ENCODE data around the gene KRTAP19-7. TPM values are rescaled to one million over a fixed set of nuclear protein-coding genes. Genes with fewer than 3 reads are reported as not detected.

KRTAP19-7 gene
- total RNA-seq, 2 experiments from 2014 or later = not detected

GRCh38 chr21:30598802-30599201, 37.7 kb upstream of the KRTAP19-7 start, which contains the start of gene KRTAP6-2:
TSS of gene KRTAP6-2 (minus strand) at chr21:30598902. CDS start at chr21:30598874, 28 bp downstream.
- POLR2A ChIA-PET = no interaction called here
- no TSS peak for BruUV-seq (replicated peaks)
- intact Hi-C loops (cut with micrococcal nuclease; ENCODE audit: unreplicated experiment) = no loop called here
- Histone ChIP-seq H3K4me1 (ENCODE audit: insufficient read depth, low read length, poor library complexity, severe bottlenecking) (no peaks in the 10 kb centered on the region), H3K4me2 (ENCODE audit: low read length) (no peak within 1 kb of the TSS), H3K79me2 (ENCODE audit: insufficient read depth, low read depth, low read length) (no peaks in the 10 kb centered on the region), H3K9me2 (ENCODE audit: insufficient read depth, low read length) (no peaks in the 10 kb centered on the region), H2AFZ (ENCODE audit: low read length) (no peak within 1 kb of the TSS), H3K4me3 (ENCODE audit: low read depth, low read length, poor library complexity, severe bottlenecking) (no peak within 1 kb of the TSS), H4K20me1 (ENCODE audit: insufficient read depth, low read length) (no peaks in the 10 kb centered on the region), H3K9me3 (ENCODE audit: low read length) (peaks cover 18% of the 10 kb centered on the region; the same call in 1 of the 2 replicates), H3K27ac (ENCODE audit: low read depth, low read length, poor library complexity, severe bottlenecking) (no peak within 1 kb of the TSS), H3K36me3 (ENCODE audit: insufficient read depth, low read length) (no peaks in the 10 kb centered on the region)
- CTCF ChIA-PET (ENCODE audit: unreplicated experiment) = no interaction called here
- DNase-seq (ENCODE audit: low spot score) = no peak
- no peak for TF ChIP-seq EZH2phosphoT487 (IDR thresholded peaks at IDR 0.05; ENCODE audit: borderline replicate concordance, low read depth, low read length)
- TF ChIP-seq CTCF (conservative IDR thresholded peaks at IDR 0.05; ENCODE audit: low read length) = no peak

GRCh38 chr21:30592140-30592539, 31.0 kb upstream of the KRTAP19-7 start, which contains the start of gene KRTAP6-3:
TSS of gene KRTAP6-3 (plus strand) at chr21:30592440. CDS start at chr21:30592446, 6 bp downstream.
- intact Hi-C loops (cut with micrococcal nuclease; ENCODE audit: unreplicated experiment) = no loop called here
- BruUV-seq (replicated peaks) = no TSS peak
- H3K4me2 ChIP-seq (ENCODE audit: low read length) = no peak within 1 kb of the TSS
- H4K20me1 ChIP-seq (ENCODE audit: insufficient read depth, low read length) = no peaks in the 10 kb centered on the region
- no peaks in the 10 kb centered on the region for H3K4me1 ChIP-seq (ENCODE audit: insufficient read depth, low read length, poor library complexity, severe bottlenecking)
- H3K79me2 ChIP-seq (ENCODE audit: insufficient read depth, low read depth, low read length) = no peaks in the 10 kb centered on the region
- H3K4me3 ChIP-seq (ENCODE audit: low read depth, low read length, poor library complexity, severe bottlenecking) = no peak within 1 kb of the TSS
- TF ChIP-seq EZH2phosphoT487 (IDR thresholded peaks at IDR 0.05; ENCODE audit: borderline replicate concordance, low read depth, low read length) (no peak), CTCF (conservative IDR thresholded peaks at IDR 0.05; ENCODE audit: low read length) (no peak)
- H2AFZ ChIP-seq (ENCODE audit: low read length) = no peak within 1 kb of the TSS
- ChIA-PET CTCF (ENCODE audit: unreplicated experiment) (no interaction called here), POLR2A (no interaction called here)
- no peaks in the 10 kb centered on the region for H3K9me3 ChIP-seq (ENCODE audit: low read length)
- H3K9me2 ChIP-seq (ENCODE audit: insufficient read depth, low read length) = no peaks in the 10 kb centered on the region
- DNase-seq (ENCODE audit: low spot score) = no peak
- H3K36me3 ChIP-seq (ENCODE audit: insufficient read depth, low read length) = no peaks in the 10 kb centered on the region
- H3K27ac ChIP-seq (ENCODE audit: low read depth, low read length, poor library complexity, severe bottlenecking) = no peak within 1 kb of the TSS

GRCh38 chr21:30590297-30590696, 29.2 kb upstream of the KRTAP19-7 start, which contains the start of gene KRTAP22-2:
TSS of gene KRTAP22-2 (minus strand) at chr21:30590397.
- Histone ChIP-seq H3K27ac (ENCODE audit: low read depth, low read length, poor library complexity, severe bottlenecking) (no peak within 1 kb of the TSS), H3K4me2 (ENCODE audit: low read length) (no peak within 1 kb of the TSS), H3K9me2 (ENCODE audit: insufficient read depth, low read length) (no peaks in the 10 kb centered on the region), H3K4me3 (ENCODE audit: low read depth, low read length, poor library complexity, severe bottlenecking) (no peak within 1 kb of the TSS), H4K20me1 (ENCODE audit: insufficient read depth, low read length) (no peaks in the 10 kb centered on the region), H3K4me1 (ENCODE audit: insufficient read depth, low read length, poor library complexity, severe bottlenecking) (no peaks in the 10 kb centered on the region), H3K79me2 (ENCODE audit: insufficient read depth, low read depth, low read length) (no peaks in the 10 kb centered on the region), H2AFZ (ENCODE audit: low read length) (no peak within 1 kb of the TSS), H3K36me3 (ENCODE audit: insufficient read depth, low read length) (no peaks in the 10 kb centered on the region), H3K9me3 (ENCODE audit: low read length) (no peaks in the 10 kb centered on the region)
- ChIA-PET CTCF (ENCODE audit: unreplicated experiment) (no interaction called here), POLR2A (interaction anchor here (0.9 kb wide), 1 partner anchor 11 kb away, joined by 3 read pairs; the partner anchor contains the start of gene KRTAP22-1)
- DNase-seq (ENCODE audit: low spot score) = no peak
- intact Hi-C loops (cut with micrococcal nuclease; ENCODE audit: unreplicated experiment) = no loop called here
- no peak for TF ChIP-seq EZH2phosphoT487 (IDR thresholded peaks at IDR 0.05; ENCODE audit: borderline replicate concordance, low read depth, low read length)
- TF ChIP-seq CTCF (conservative IDR thresholded peaks at IDR 0.05; ENCODE audit: low read length) = no peak
- no TSS peak for BruUV-seq (replicated peaks)
